GM19025 (cell line): Measurements from ENCODE around the gene NEU4.
"Not testable (repeated sequence)": the region's sequence is repeated elsewhere in the genome, so short reads cannot be mapped to it uniquely, and the experiment has no call there.

Experiments
- ATAC-seq: cut with Tn5 transposase; IDR thresholded peaks from one replicate; pipeline ENCODE4 v1.9.1; 2021; ENCODE audit warnings: mild to moderate bottlenecking, low read depth, moderate library complexity; ENCODE audit not compliant: unreplicated experiment

NEU4 gene

GRCh38 chr2:241774419-241775222 is 34.4 kb upstream of the NEU4 start:
- no peak for ATAC-seq

- ATAC-seq: no peak
Observed at GRCh38 chr2:241775223-241776177, 33.5 kb upstream of the NEU4 start.

GRCh38 chr2:241776336-241777169 is 32.4 kb upstream of the NEU4 start, which contains the start of gene GAL3ST2:
Gene GAL3ST2 (plus strand): TSS chr2:241776822. CDS start chr2:241776956, 134 bp downstream.
- ATAC-seq: no peak

- no peak for ATAC-seq
Observed at GRCh38 chr2:241777170-241777685, 31.8 kb upstream of the NEU4 start.

- no peak for ATAC-seq
Observed at GRCh38 chr2:241777686-241778627, 31.0 kb upstream of the NEU4 start.

- no peak for ATAC-seq
Observed at GRCh38 chr2:241780939-241781569, 27.9 kb upstream of the NEU4 start.

GRCh38 chr2:241782053-241782452 is 26.9 kb upstream of the NEU4 start:
- not testable (repeated sequence) for ATAC-seq

- no peak for ATAC-seq
Observed at GRCh38 chr2:241788135-241788534, 20.9 kb upstream of the NEU4 start.

- no peak for ATAC-seq
Observed at GRCh38 chr2:241788572-241788971, 20.4 kb upstream of the NEU4 start.

GRCh38 chr2:241791385-241791784 is 17.6 kb upstream of the NEU4 start:
- not testable (repeated sequence) for ATAC-seq

GRCh38 chr2:241793385-241793784 is 15.6 kb upstream of the NEU4 start:
- ATAC-seq: no peak

GRCh38 chr2:241794250-241794823 is 14.7 kb upstream of the NEU4 start:
- no peak for ATAC-seq

- no peak for ATAC-seq
Observed at GRCh38 chr2:241795021-241795999, 13.7 kb upstream of the NEU4 start.

- no peak for ATAC-seq
Observed at GRCh38 chr2:241796209-241796608, 12.8 kb upstream of the NEU4 start.

- ATAC-seq: no peak
Observed at GRCh38 chr2:241796610-241797138, 12.3 kb upstream of the NEU4 start.

- ATAC-seq: no peak
Observed at GRCh38 chr2:241797441-241798080, 11.4 kb upstream of the NEU4 start.
